Lung (tissue), 12 donors: ENCODE results near the gene RRH. TPM values are rescaled to one million over a fixed set of nuclear protein-coding genes. Genes with fewer than 3 reads are reported as not detected.

ENCODE experiments used
- ATAC-seq: fragments of 200-7000 bp; cut with Tn5 transposase; one replicate; pipeline ENCODE4 v1.9.1; 2020; ENCODE audit warnings: moderate number of reproducible peaks; ENCODE audit not compliant: insufficient read depth, low FRiP score
- DNase-seq, 3 donors: peaks; one replicate each; pipeline ENCODE4 v3.0.0-alpha.2; 2013 to 2017
- H3K27ac ChIP-seq, 2 donors: one replicate each; pipeline ENCODE4 v1.5.1; 2013; ENCODE audit warnings: mild to moderate bottlenecking in 2 of 2, moderate library complexity in 2 of 2, control low read depth in 1 of 2, inconsistent platforms in 1 of 2, low read depth in 1 of 2, low read length in 1 of 2
- H3K27me3 ChIP-seq, 3 donors: one replicate each; pipeline ENCODE4 v1.5.1; 2013; ENCODE audit warnings: low read length in 2 of 3; ENCODE audit not compliant: control insufficient read depth in 3 of 3, insufficient read depth in 3 of 3
- H3K36me3 ChIP-seq, 4 donors: one replicate each; pipeline ENCODE4 v1.5.1; 2013; ENCODE audit warnings: low read length in 4 of 4, mild to moderate bottlenecking in 1 of 4, moderate library complexity in 1 of 4; ENCODE audit not compliant: control insufficient read depth in 4 of 4, insufficient read depth in 4 of 4
- H3K4me1 ChIP-seq, 5 donors: one replicate each; pipeline ENCODE4 v1.5.1; 2013; ENCODE audit warnings: low read length in 5 of 5, mild to moderate bottlenecking in 2 of 5, moderate library complexity in 1 of 5; ENCODE audit not compliant: control insufficient read depth in 5 of 5, insufficient read depth in 5 of 5
- H3K4me3 ChIP-seq: one replicate; pipeline ENCODE4 v1.5.1; 2013; ENCODE audit warnings: mild to moderate bottlenecking, control low read depth, moderate library complexity
- H3K9ac ChIP-seq, 2 donors: one replicate each; pipeline ENCODE4 v1.5.1; 2013; ENCODE audit warnings: low read length in 2 of 2, control low read depth in 1 of 2; ENCODE audit not compliant: insufficient read depth in 1 of 2
- H3K9me3 ChIP-seq, 4 donors: one replicate each; pipeline ENCODE4 v1.5.1; 2013; ENCODE audit warnings: low read length in 3 of 4, mild to moderate bottlenecking in 1 of 4, moderate library complexity in 1 of 4; ENCODE audit not compliant: control insufficient read depth in 4 of 4, insufficient read depth in 3 of 4
- CTCF ChIP-seq: IDR thresholded peaks from 2 replicates; pipeline ENCODE4 v1.5.1; 2012; ENCODE audit warnings: mild to moderate bottlenecking; ENCODE audit errors: control extremely low read depth, extremely low read depth
- WGBS, 2 donors: extraction: QIAGEN DNeasy Blood & Tissue Kit; methylation state at CpG; one replicate each; pipeline ENCODE4 v1.1.7; 2013; 5-methylcytosine and 5-hydroxymethylcytosine counted together
- polyA plus RNA-seq, 2 donors: library from polyadenylated mRNA; stranded (reverse); fragments of 200-250 nt; gene quantifications; one replicate each; pipeline ENCODE4 v1.2.1, GENCODE V29; 2013
- total RNA-seq, 2 donors: library from RNA; depleted of rRNA in 1 of 2; stranded (reverse); fragments of >200 nt in 1 of 2; gene quantifications; one replicate each; pipeline ENCODE4 v1.2.1, GENCODE V29; 2014 to 2021
- donor health status: control.
- donor health status: control.
- donor health status: Bipolar disorder and iron deficiency.
- donor health status: healthy.
- donor health status: DM: yes; HTN: yes; CAD: no.

The RRH gene
- total and polyA plus RNA-seq, 4 donors: 0.10 to 0.21 (median 0.20) TPM; not detected in 1

DNA sequence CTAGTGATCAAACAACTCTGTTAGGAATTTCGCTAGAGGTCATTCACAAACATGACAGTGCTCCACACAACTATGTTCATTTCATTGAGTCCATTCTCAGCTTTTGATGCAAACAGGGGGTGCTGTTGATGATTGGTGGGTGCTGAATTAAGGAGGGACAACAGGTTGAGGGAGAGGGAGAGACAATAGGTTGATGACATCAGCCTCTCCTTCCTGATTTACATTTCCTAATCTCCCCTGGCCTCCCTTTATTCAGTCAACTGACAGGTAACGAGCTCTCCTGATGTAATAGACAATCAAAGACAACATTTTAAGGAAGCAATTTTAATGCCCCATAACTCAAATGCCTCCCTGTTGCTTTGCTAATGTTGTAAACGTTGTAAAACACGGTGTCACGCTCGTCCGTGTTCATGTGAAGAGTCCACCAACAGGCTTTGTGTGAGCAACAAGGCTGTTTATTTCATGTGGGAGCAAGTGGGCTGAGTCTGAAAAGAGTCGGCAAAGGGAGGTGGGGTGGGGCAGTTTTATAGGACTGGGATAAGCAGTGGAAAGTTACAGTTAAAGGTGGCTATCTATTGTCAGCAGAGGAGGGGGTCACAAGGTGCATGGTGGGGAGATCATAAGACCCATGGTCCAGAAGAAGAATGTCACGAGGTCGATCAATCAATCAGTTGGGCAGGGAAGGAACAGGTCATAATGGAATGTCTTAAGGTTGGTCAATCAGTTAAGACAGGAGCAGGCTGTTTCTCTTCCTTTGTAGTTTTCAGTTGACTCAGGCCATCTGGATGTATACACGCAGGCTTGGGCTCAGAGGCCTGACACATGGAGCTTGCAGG lies 17.0 kb upstream of the RRH start:
- DNase-seq (no peak), ATAC-seq (no peak)
- Histone ChIP-seq H3K9me3 (no peaks in the 10 kb centered on the region), H3K27me3 (peaks cover 0 to 3% (median 0%) of the 10 kb centered on the region in 3 donors), H3K36me3 (no peaks in the 10 kb centered on the region), H3K4me3 (no peak overlapping the region), H3K9ac (no peak overlapping the region), H3K4me1 (peaks cover 0 to 5% (median 0%) of the 10 kb centered on the region in 5 donors), H3K27ac (no peak overlapping the region)
- no peak for TF ChIP-seq CTCF
- WGBS, 2 donors: 73 to 75% methylated on average over 11 of the region's 11 CpGs

DNA sequence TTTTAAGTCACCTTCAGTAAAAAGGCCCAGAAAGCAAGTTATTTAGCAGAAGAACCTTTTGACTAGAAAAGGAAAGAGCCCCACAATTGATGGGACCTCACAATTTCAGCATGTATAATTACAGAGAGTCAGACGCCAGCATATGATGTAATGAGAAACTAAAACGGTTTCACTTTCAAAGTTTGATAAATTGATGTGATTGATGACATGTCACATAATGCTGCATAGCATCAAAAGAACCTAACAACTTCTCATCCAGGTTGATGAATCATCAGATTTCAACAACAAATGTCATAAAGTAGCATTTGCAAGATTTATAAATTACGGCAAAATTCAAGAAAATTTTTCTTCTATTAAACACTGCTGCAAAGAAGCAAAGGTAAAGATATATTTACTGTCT lies 16.1 kb upstream of the RRH start:
- Histone ChIP-seq H3K9ac (no peak overlapping the region), H3K27ac (no peak overlapping the region), H3K36me3 (no peaks in the 10 kb centered on the region), H3K4me3 (no peak overlapping the region), H3K4me1 (peaks cover 2 to 12% (median 5%) of the 10 kb centered on the region in 5 donors), H3K27me3 (peaks cover 0 to 3% (median 0%) of the 10 kb centered on the region in 3 donors), H3K9me3 (no peaks in the 10 kb centered on the region)
- DNase-seq: no peak
- TF ChIP-seq CTCF: no peak
- 53 to 63% methylated on average over 3 of the region's 3 CpGs for WGBS, 2 donors
- no peak for ATAC-seq

DNA sequence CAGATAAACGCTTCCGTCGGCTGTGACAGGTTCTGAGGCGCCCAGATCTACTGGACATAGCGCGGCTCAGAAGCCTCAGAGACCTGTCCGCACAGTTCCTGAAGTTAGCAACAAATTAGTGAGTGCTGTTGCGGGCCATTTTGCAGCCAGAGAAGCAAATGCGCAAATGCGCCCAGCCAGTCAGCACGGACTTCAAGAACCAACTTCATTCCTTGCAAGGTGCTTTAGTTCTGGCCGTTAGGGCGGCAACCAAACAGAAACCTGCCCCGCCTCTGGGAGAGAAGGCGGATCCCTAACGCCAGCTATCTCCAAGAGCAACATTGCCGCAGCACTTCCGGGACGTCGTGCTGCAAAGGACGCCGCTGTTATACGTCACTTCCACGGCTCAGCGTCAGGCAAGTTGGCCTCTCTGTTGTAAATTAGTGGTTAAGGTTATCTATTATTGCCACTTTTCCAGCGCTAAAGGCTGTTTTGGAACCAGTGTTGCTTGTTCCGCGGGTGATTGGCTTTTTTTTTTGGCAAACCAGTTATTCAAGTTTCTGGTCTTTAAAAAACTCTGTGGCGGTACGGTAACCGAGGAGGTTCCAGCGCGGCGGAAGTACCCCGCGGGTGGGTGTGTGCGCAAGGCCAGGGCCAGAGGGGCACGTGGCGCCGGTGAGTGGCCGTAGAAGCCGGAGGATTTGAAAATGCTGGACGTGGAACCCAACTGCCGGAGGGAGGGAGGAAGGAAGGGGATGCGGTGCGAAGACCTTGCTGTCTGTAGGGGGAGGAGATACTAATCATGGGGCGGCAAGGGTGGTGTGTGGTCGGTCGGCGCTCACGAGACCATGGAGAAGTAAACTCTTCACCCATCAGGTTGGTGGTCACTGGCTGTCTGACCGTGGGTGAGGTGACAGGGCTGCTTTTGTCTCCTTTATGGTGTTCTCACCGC lies 12.4 kb upstream of the RRH start, which contains the start of gene GAR1:
Gene GAR1, plus strand, starts transcription at position 612 of the 931 bp plus-strand sequence. CDS start 403 bp downstream, outside the sequence.
- 0% methylated on average over 53 of the region's 53 CpGs for WGBS, 2 donors
- no peak for TF ChIP-seq CTCF
- peak; percentile 97 for ATAC-seq

More for the DNA sequence above, 12.4 kb upstream of the RRH start, which contains the start of gene GAR1:
- H3K9ac ChIP-seq: peak within 1 kb of the TSS; percentile 75 to 84
- H3K27me3 ChIP-seq: no peaks in the 10 kb centered on the region
- H3K36me3 ChIP-seq: peaks cover 0 to 10% (median 5%) of the 10 kb centered on the region in 4 donors
- H3K27ac ChIP-seq: peak within 1 kb of the TSS; percentile 30 to 87
- peaks cover 2 to 15% (median 5%) of the 10 kb centered on the region in 5 donors for H3K4me1 ChIP-seq
- DNase-seq: peak; percentile 94 to 97 (median 96)
- H3K9me3 ChIP-seq: no peaks in the 10 kb centered on the region
- peak within 1 kb of the TSS; percentile 80 for H3K4me3 ChIP-seq
